ENCODE data around the gene RSPH10B2.
"Not testable (repeated sequence)": the region's sequence is repeated elsewhere in the genome, so short reads cannot be mapped to it uniquely, and the experiment has no call there.

DNA sequence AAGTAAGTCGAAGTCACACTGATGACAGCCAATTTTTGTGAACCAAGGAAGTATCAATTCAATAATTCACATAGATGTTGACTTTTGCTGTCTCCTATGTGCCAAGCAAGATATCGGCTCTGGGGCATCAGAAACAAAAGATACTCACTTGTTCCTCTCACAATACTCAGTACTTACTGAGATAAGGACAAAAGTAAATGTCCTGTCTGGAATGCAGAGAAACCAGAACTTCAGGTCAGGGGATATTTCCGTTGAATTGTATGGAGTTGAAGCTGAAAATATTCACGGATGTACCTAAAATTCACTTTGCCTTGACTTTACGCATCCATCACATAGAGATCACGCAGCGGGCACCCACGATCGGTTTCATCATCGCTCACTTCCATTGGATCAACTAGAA, 83.2 kb downstream of the RSPH10B2 start:
- TF ChIP-seq EZH2phosphoT487 (IDR thresholded peaks at IDR 0.05; ENCODE audit: unreplicated experiment); POLR2AphosphoS5 (IDR thresholded peaks at IDR 0.05; ENCODE audit: low read depth); JUNB (IDR thresholded peaks at IDR 0.05; ENCODE audit: unreplicated experiment); EZH2 (IDR thresholded peaks at IDR 0.05; ENCODE audit: low read depth, unreplicated experiment); CREB1 (CRISPR knock-in tag; IDR thresholded peaks at IDR 0.05; ENCODE audit: low read depth); NANOG (IDR thresholded peaks at IDR 0.05; ENCODE audit: borderline replicate concordance); STAT1 (IDR thresholded peaks at IDR 0.05; ENCODE audit: unreplicated experiment); ZNF114 (CRISPR knock-in tag; IDR thresholded peaks at IDR 0.05): not testable (repeated sequence)
- TF ChIP-seq, protein P1, sequence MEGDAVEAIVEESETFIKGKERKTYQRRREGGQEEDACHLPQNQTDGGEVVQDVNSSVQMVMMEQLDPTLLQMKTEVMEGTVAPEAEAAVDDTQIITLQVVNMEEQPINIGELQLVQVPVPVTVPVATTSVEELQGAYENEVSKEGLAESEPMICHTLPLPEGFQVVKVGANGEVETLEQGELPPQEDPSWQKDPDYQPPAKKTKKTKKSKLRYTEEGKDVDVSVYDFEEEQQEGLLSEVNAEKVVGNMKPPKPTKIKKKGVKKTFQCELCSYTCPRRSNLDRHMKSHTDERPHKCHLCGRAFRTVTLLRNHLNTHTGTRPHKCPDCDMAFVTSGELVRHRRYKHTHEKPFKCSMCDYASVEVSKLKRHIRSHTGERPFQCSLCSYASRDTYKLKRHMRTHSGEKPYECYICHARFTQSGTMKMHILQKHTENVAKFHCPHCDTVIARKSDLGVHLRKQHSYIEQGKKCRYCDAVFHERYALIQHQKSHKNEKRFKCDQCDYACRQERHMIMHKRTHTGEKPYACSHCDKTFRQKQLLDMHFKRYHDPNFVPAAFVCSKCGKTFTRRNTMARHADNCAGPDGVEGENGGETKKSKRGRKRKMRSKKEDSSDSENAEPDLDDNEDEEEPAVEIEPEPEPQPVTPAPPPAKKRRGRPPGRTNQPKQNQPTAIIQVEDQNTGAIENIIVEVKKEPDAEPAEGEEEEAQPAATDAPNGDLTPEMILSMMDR (conservative IDR thresholded peaks at IDR 0.05; ENCODE audit: low read depth in 2 of 2), result not testable (repeated sequence)
- TF ChIP-seq, protein P2, sequence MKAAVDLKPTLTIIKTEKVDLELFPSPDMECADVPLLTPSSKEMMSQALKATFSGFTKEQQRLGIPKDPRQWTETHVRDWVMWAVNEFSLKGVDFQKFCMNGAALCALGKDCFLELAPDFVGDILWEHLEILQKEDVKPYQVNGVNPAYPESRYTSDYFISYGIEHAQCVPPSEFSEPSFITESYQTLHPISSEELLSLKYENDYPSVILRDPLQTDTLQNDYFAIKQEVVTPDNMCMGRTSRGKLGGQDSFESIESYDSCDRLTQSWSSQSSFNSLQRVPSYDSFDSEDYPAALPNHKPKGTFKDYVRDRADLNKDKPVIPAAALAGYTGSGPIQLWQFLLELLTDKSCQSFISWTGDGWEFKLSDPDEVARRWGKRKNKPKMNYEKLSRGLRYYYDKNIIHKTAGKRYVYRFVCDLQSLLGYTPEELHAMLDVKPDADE (IDR thresholded peaks at IDR 0.05), result not testable (repeated sequence)
- TF ChIP-seq, protein P3, sequence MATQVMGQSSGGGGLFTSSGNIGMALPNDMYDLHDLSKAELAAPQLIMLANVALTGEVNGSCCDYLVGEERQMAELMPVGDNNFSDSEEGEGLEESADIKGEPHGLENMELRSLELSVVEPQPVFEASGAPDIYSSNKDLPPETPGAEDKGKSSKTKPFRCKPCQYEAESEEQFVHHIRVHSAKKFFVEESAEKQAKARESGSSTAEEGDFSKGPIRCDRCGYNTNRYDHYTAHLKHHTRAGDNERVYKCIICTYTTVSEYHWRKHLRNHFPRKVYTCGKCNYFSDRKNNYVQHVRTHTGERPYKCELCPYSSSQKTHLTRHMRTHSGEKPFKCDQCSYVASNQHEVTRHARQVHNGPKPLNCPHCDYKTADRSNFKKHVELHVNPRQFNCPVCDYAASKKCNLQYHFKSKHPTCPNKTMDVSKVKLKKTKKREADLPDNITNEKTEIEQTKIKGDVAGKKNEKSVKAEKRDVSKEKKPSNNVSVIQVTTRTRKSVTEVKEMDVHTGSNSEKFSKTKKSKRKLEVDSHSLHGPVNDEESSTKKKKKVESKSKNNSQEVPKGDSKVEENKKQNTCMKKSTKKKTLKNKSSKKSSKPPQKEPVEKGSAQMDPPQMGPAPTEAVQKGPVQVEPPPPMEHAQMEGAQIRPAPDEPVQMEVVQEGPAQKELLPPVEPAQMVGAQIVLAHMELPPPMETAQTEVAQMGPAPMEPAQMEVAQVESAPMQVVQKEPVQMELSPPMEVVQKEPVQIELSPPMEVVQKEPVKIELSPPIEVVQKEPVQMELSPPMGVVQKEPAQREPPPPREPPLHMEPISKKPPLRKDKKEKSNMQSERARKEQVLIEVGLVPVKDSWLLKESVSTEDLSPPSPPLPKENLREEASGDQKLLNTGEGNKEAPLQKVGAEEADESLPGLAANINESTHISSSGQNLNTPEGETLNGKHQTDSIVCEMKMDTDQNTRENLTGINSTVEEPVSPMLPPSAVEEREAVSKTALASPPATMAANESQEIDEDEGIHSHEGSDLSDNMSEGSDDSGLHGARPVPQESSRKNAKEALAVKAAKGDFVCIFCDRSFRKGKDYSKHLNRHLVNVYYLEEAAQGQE (IDR thresholded peaks at IDR 0.05; ENCODE audit: unreplicated experiment), result not testable (repeated sequence)

Measured in GM23338 (cell line).